22Rv1 (cell line): Measurements from ENCODE around the gene LILRA6.
"Not testable (repeated sequence)": the region's sequence is repeated elsewhere in the genome, so short reads cannot be mapped to it uniquely, and the experiment has no call there.

ENCODE experiments used
- H3K27ac ChIP-seq: fragments of 450-650 bp; 2 replicates; pipeline ENCODE4 v1.5.1; 2017
- CTCF ChIP-seq: fragments of 450-650 bp; IDR thresholded peaks from 2 replicates; pipeline ENCODE4 v1.5.1; 2017; ENCODE audit warnings: mild to moderate bottlenecking
- ZFX ChIP-seq: fragments of 450-650 bp; IDR thresholded peaks from 2 replicates; pipeline ENCODE4 v1.6.1; 2017; ENCODE audit warnings: antibody characterized with exemption, borderline replicate concordance

Gene LILRA6

GRCh38 chr19:54204767-54205468 is 37.7 kb downstream of the LILRA6 start:
- H3K27ac ChIP-seq: no peak overlapping the region
- TF ChIP-seq CTCF (no peak), ZFX (no peak)

- no peak for TF ChIP-seq CTCF
- TF ChIP-seq ZFX: no peak
- H3K27ac ChIP-seq: 0 out of 2 replicates have a peak overlapping the region, but pooled peaks have one; percentile 10
Measured at GRCh38 chr19:54203151-54203611, 39.4 kb downstream of the LILRA6 start.

- H3K27ac ChIP-seq: peak overlapping the region; percentile 93
Measured at GRCh38 chr19:54201980-54202379, 40.6 kb downstream of the LILRA6 start.

GRCh38 chr19:54201172-54201701 is 41.4 kb downstream of the LILRA6 start:
- peak overlapping the region; percentile 93 for H3K27ac ChIP-seq
- TF ChIP-seq CTCF (no peak), ZFX (no peak)

More at GRCh38 chr19:54201980-54202379, 40.6 kb downstream of the LILRA6 start:
- TF ChIP-seq CTCF (no peak), ZFX (no peak)

GRCh38 chr19:54199401-54199800 is 43.2 kb downstream of the LILRA6 start:
- H3K27ac ChIP-seq: peak overlapping the region; percentile 93

GRCh38 chr19:54197121-54197520 is 45.5 kb downstream of the LILRA6 start:
- no peak overlapping the region for H3K27ac ChIP-seq
- no peak for TF ChIP-seq ZFX

More at GRCh38 chr19:54199401-54199800, 43.2 kb downstream of the LILRA6 start:
- TF ChIP-seq CTCF: no peak

GRCh38 chr19:54196536-54196935 is 46.1 kb downstream of the LILRA6 start:
- no peak for TF ChIP-seq ZFX
- no peak for TF ChIP-seq CTCF
- H3K27ac ChIP-seq: no peak overlapping the region

GRCh38 chr19:54194463-54194862 is 48.1 kb downstream of the LILRA6 start:
- not testable (repeated sequence) for H3K27ac ChIP-seq
